Osteoblast (primary cell): Measurements from ENCODE around the gene PRPF6. TPM values are rescaled to one million over a fixed set of nuclear protein-coding genes. Genes with fewer than 3 reads are reported as not detected.

Experiments used
- DNase-seq: peaks from one replicate; pipeline ENCODE4 v3.0.0; 2011; ENCODE audit warnings: low spot score, mixed read lengths; ENCODE audit not compliant: insufficient read length; ENCODE audit errors: missing footprints
- H2AFZ ChIP-seq: 2 replicates; pipeline ENCODE4 v1.6.0; 2011; ENCODE audit warnings: mild to moderate bottlenecking, low read length
- H3K27ac ChIP-seq: 2 replicates; pipeline ENCODE4 v1.5.1; 2011; ENCODE audit warnings: mild to moderate bottlenecking, low read depth, low read length, moderate library complexity
- H3K27me3 ChIP-seq: 2 replicates; pipeline ENCODE4 v1.6.0; 2012; ENCODE audit warnings: mild to moderate bottlenecking, control low read depth, inconsistent platforms, low read length, moderate library complexity; ENCODE audit not compliant: insufficient read depth
- H3K36me3 ChIP-seq: 2 replicates; pipeline ENCODE4 v1.5.1; 2011; ENCODE audit warnings: mild to moderate bottlenecking, low read length, control low read depth, moderate library complexity; ENCODE audit not compliant: insufficient read depth
- H3K4me1 ChIP-seq: 2 replicates; pipeline ENCODE4 v1.5.1; 2011; ENCODE audit warnings: mild to moderate bottlenecking, low read length, control low read depth, moderate library complexity; ENCODE audit not compliant: insufficient read depth
- H3K4me2 ChIP-seq: 2 replicates; pipeline ENCODE4 v1.6.0; 2011; ENCODE audit warnings: mild to moderate bottlenecking, low read length; ENCODE audit not compliant: insufficient read depth
- H3K4me3 ChIP-seq: fragments of 200-600 bp; sonication (generic); 3 replicates; pipeline ENCODE4 v1.5.1; 2012; ENCODE audit warnings: mild to moderate bottlenecking, low read length, inconsistent platforms; ENCODE audit not compliant: insufficient read depth
- H3K79me2 ChIP-seq: 2 replicates; pipeline ENCODE4 v1.6.0; 2012; ENCODE audit warnings: mild to moderate bottlenecking, low read length, control low read depth, inconsistent platforms; ENCODE audit not compliant: insufficient read depth
- H3K9me3 ChIP-seq: 2 replicates; pipeline ENCODE4 v1.5.1; 2011; ENCODE audit warnings: low read depth, low read length, control low read depth
- H4K20me1 ChIP-seq: 2 replicates; pipeline ENCODE4 v1.6.0; 2012; ENCODE audit warnings: mild to moderate bottlenecking, low read length, control low read depth; ENCODE audit not compliant: insufficient read depth
- CTCF ChIP-seq: IDR thresholded peaks from 2 replicates; pipeline ENCODE4 v1.5.1; 2011; ENCODE audit warnings: mild to moderate bottlenecking, low read depth, low read length, moderate library complexity; ENCODE audit errors: extremely low read depth
- total RNA-seq: library from RNA; depleted of rRNA; stranded (reverse); fragments of >200 nt; gene quantifications from 2 replicates; pipeline ENCODE4 v1.2.3, GENCODE V29; 2012

PRPF6 gene
- total RNA-seq, 1 donor, result 56.1 TPM

DNA sequence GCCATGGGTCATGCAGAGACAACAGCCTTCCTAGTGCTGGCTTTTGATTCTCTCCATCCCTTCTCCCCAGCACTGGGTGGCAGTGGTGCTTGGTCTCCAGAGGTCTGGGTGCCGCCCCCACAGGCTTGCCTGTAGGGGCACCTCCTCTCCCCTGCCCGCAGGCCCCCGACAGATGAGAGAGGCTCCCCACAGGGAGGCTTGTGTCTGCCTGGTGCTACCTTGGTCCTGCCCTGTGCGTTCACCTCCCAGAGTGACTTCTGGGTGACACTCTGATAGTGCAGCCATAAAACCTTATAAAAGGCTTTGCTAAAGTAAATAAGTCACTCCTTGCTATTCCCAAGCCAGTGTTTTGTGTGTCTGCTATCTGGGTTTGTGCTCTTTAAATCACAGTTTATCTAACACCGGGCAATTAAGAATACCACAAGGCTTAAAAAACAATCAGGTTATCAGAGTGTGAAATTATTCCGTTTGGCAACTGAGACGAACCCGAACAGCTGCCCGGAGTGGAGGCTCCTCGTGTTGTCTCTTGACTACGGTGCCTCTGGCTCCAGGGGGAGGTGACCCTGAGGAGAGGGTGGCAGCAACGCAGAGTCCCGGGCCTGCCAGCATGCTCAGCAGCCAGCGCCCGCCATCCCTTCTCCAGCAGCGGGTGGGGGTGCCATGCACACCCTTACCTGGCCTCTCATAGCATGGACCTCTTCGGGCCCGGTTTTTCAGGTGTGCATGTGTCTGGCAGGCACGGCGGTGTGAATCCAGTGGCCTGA, 49.6 kb downstream of the PRPF6 start:
- H3K4me3 ChIP-seq, result no peak overlapping the region
- no peak overlapping the region for H3K4me2 ChIP-seq
- no peaks in the 10 kb centered on the region for H3K4me1 ChIP-seq
- no peak overlapping the region for H2AFZ ChIP-seq
- no peak overlapping the region for H3K27ac ChIP-seq
- TF ChIP-seq CTCF, result no peak
- H4K20me1 ChIP-seq, result peaks cover 14% of the 10 kb centered on the region
- no peak for DNase-seq
- peaks cover 57% of the 10 kb centered on the region for H3K36me3 ChIP-seq
- no peaks in the 10 kb centered on the region for H3K79me2 ChIP-seq
- H3K27me3 ChIP-seq, result no peaks in the 10 kb centered on the region
- no peaks in the 10 kb centered on the region for H3K9me3 ChIP-seq

- Histone ChIP-seq H3K9me3 (no peaks in the 10 kb centered on the region), H3K79me2 (no peaks in the 10 kb centered on the region), H3K4me2 (no peak overlapping the region), H4K20me1 (peaks cover 23% of the 10 kb centered on the region), H3K4me1 (no peaks in the 10 kb centered on the region), H3K27ac (no peak overlapping the region), H3K36me3 (peaks cover 51% of the 10 kb centered on the region), H3K4me3 (no peak overlapping the region), H3K27me3 (peaks cover 1% of the 10 kb centered on the region), H2AFZ (no peak overlapping the region)
- no peak for TF ChIP-seq CTCF
- DNase-seq, result no peak
Observed at GRCh38 chr20:64031822-64032314, 50.9 kb downstream of the PRPF6 start.

DNA sequence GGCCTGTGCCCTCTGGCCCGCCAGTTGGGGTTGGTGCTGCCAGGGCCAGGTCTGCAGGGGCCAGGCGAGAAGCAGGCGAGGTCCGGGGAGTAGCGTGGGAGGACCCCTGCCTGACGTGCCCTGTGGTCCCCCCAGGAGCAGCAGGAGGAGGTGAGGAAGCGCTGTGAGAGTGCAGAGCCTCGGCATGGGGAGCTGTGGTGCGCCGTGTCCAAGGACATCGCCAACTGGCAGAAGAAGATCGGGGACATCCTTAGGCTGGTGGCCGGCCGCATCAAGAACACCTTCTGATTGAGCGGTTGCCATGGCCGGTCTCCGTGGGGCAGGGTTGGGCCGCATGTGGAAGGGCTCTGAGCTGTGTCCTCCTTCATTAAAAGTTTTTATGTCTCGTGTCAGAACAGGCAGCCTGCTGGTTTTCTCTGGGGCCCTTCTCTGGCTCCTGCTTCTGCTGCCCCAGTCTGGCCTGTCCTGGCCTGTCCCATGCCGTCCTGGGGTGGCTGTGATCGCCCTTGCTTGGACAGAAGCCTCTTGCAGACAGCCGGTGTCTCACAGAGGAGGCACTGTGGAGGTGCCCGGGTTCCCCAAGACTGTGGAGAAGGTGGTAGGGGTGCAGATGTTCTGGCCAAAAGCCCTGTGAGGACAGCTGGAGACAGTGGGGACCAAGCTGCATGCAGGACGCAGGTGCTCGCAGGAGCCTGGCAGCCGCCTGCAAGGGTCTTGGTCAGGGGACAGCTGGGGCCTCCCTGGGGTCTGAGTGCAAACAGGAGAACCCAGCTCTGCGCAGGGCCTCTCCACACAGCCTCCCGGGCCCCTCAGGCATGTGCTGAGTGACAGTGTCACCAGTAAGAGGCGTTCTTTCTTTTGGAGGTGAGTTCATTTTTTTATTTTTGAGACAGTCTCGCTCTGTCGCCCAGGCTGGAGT, 52.0 kb downstream of the PRPF6 start:
- Histone ChIP-seq H3K4me1 (no peaks in the 10 kb centered on the region), H3K9me3 (no peaks in the 10 kb centered on the region), H4K20me1 (peaks cover 22% of the 10 kb centered on the region), H3K4me2 (no peak overlapping the region), H3K27me3 (peaks cover 11% of the 10 kb centered on the region), H3K36me3 (peaks cover 40% of the 10 kb centered on the region), H2AFZ (no peak overlapping the region), H3K4me3 (no peak overlapping the region), H3K27ac (no peak overlapping the region), H3K79me2 (no peaks in the 10 kb centered on the region)
- no peak for DNase-seq
- no peak for TF ChIP-seq CTCF
